Measurements from ENCODE around the gene SLC6A12.
"Not testable (repeated sequence)": the region's sequence is repeated elsewhere in the genome, so short reads cannot be mapped to it uniquely, and the experiment has no call there.

SLC6A12 gene

GRCh38 chr12:234019-234418 is 20.1 kb upstream of the SLC6A12 start:
- no peak for DNase-seq

GRCh38 chr12:233615-233968 is 19.6 kb upstream of the SLC6A12 start:
- no peak for DNase-seq

- no peak for DNase-seq
Observed at GRCh38 chr12:232731-233614, 19.0 kb upstream of the SLC6A12 start.

GRCh38 chr12:230925-231671 is 17.1 kb upstream of the SLC6A12 start:
- DNase-seq = no peak

- no peak for DNase-seq
Observed at GRCh38 chr12:229441-230191, 15.7 kb upstream of the SLC6A12 start.

- no peak for DNase-seq
Observed at GRCh38 chr12:228846-229200, 14.9 kb upstream of the SLC6A12 start.

GRCh38 chr12:227923-228845 is 14.2 kb upstream of the SLC6A12 start:
- no peak for DNase-seq

- no peak for DNase-seq
Observed at GRCh38 chr12:227286-227915, 13.4 kb upstream of the SLC6A12 start.

- no peak for DNase-seq
Observed at GRCh38 chr12:226401-226800, 12.4 kb upstream of the SLC6A12 start.

GRCh38 chr12:225012-225411 is 11.1 kb upstream of the SLC6A12 start:
- no peak for DNase-seq

- no peak for DNase-seq
Observed at GRCh38 chr12:224330-224729, 10.4 kb upstream of the SLC6A12 start.

GRCh38 chr12:223841-224240 is 9.9 kb upstream of the SLC6A12 start:
- DNase-seq = no peak

GRCh38 chr12:221736-222135 is 7.8 kb upstream of the SLC6A12 start:
- DNase-seq = no peak

- DNase-seq = no peak
Observed at GRCh38 chr12:220946-221550, 7.1 kb upstream of the SLC6A12 start.

GRCh38 chr12:220491-220890 is 6.5 kb upstream of the SLC6A12 start:
- DNase-seq = no peak

- DNase-seq = peak; percentile 6
Observed at GRCh38 chr12:219891-220352, 6.0 kb upstream of the SLC6A12 start.

- DNase-seq = no peak
Observed at GRCh38 chr12:218728-219590, 5.0 kb upstream of the SLC6A12 start.

GRCh38 chr12:218221-218620 is 4.3 kb upstream of the SLC6A12 start:
- DNase-seq = no peak

- DNase-seq = not testable (repeated sequence)
Observed at GRCh38 chr12:217029-217428, 3.1 kb upstream of the SLC6A12 start.

GRCh38 chr12:215116-215515 is 1.2 kb upstream of the SLC6A12 start:
- DNase-seq = no peak
